GM23338 (cell line): ENCODE measurements around the gene UBE2V1.

ENCODE experiments used
- CREB1 ChIP-seq: fragments of 250-450 bp; sonication (Bioruptor Pico); IDR thresholded peaks from 2 replicates; pipeline ENCODE4 v1.5.0; 2020; ENCODE audit warnings: low read depth, mild to moderate bottlenecking, moderate library complexity
- EZH2 ChIP-seq: fragments of 200-600 bp; sonication (generic); IDR thresholded peaks from one replicate; pipeline ENCODE4 v1.8.0; 2017; ENCODE audit warnings: antibody characterized with exemption, mild to moderate bottlenecking, low read depth; ENCODE audit not compliant: unreplicated experiment
- EZH2phosphoT487 ChIP-seq: fragments of 200-600 bp; sonication (generic); IDR thresholded peaks from one replicate; pipeline ENCODE4 v1.8.1; 2018; ENCODE audit warnings: antibody characterized with exemption; ENCODE audit not compliant: unreplicated experiment
- POLR2AphosphoS5 ChIP-seq: IDR thresholded peaks from 2 replicates; pipeline ENCODE4 v1.6.1; 2016; ENCODE audit warnings: antibody characterized with exemption, low read depth
- TF ChIP-seq, protein P1 (sequence below): IDR thresholded peaks from 2 replicates; pipeline ENCODE4 v1.6.1; 2016; ENCODE audit warnings: antibody characterized with exemption
- TF ChIP-seq, protein P2 (sequence below), 2 experiments: fragments of 200-600 bp in 1 of 2; sonication (generic) in 1 of 2; conservative IDR thresholded peaks; 2 replicates each; pipeline versions ENCODE4 v1.5.1 to v1.6.1; 2016 to 2017; ENCODE audit warnings: antibody characterized with exemption in 2 of 2, low read depth in 2 of 2, mild to moderate bottlenecking in 2 of 2, moderate library complexity in 1 of 2
- TF ChIP-seq, protein P3 (sequence below): IDR thresholded peaks from one replicate; pipeline ENCODE4 v1.6.1; 2018; ENCODE audit warnings: antibody characterized with exemption; ENCODE audit not compliant: unreplicated experiment

DNA sequence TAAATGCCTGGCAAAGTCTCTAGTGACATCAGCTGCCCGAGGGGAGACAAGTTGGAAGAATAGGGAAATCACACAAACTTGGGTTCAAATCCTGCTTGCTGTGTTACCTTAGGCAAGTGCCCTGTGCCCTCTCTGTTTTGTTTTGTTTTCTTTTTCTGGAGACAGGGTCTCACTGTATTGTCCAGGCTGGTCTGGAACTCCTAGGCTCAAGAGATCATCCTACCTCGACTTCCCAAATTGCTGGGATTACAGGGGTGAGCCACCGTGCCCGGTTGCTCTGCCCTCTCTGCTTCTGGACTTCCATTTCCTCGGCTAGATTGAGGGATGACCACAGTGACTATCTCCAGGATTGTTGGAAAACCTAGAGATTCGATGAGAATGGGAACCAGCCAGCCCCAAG is 74.8 kb downstream of the UBE2V1 start:
- TF ChIP-seq, protein P1, sequence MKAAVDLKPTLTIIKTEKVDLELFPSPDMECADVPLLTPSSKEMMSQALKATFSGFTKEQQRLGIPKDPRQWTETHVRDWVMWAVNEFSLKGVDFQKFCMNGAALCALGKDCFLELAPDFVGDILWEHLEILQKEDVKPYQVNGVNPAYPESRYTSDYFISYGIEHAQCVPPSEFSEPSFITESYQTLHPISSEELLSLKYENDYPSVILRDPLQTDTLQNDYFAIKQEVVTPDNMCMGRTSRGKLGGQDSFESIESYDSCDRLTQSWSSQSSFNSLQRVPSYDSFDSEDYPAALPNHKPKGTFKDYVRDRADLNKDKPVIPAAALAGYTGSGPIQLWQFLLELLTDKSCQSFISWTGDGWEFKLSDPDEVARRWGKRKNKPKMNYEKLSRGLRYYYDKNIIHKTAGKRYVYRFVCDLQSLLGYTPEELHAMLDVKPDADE: no peak
- TF ChIP-seq, protein P2, sequence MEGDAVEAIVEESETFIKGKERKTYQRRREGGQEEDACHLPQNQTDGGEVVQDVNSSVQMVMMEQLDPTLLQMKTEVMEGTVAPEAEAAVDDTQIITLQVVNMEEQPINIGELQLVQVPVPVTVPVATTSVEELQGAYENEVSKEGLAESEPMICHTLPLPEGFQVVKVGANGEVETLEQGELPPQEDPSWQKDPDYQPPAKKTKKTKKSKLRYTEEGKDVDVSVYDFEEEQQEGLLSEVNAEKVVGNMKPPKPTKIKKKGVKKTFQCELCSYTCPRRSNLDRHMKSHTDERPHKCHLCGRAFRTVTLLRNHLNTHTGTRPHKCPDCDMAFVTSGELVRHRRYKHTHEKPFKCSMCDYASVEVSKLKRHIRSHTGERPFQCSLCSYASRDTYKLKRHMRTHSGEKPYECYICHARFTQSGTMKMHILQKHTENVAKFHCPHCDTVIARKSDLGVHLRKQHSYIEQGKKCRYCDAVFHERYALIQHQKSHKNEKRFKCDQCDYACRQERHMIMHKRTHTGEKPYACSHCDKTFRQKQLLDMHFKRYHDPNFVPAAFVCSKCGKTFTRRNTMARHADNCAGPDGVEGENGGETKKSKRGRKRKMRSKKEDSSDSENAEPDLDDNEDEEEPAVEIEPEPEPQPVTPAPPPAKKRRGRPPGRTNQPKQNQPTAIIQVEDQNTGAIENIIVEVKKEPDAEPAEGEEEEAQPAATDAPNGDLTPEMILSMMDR (conservative IDR thresholded peaks at IDR 0.05; ENCODE audit: low read depth in 2 of 2): no peak
- no peak for TF ChIP-seq EZH2
- no peak for TF ChIP-seq CREB1
- TF ChIP-seq POLR2AphosphoS5: no peak
- TF ChIP-seq, protein P3, sequence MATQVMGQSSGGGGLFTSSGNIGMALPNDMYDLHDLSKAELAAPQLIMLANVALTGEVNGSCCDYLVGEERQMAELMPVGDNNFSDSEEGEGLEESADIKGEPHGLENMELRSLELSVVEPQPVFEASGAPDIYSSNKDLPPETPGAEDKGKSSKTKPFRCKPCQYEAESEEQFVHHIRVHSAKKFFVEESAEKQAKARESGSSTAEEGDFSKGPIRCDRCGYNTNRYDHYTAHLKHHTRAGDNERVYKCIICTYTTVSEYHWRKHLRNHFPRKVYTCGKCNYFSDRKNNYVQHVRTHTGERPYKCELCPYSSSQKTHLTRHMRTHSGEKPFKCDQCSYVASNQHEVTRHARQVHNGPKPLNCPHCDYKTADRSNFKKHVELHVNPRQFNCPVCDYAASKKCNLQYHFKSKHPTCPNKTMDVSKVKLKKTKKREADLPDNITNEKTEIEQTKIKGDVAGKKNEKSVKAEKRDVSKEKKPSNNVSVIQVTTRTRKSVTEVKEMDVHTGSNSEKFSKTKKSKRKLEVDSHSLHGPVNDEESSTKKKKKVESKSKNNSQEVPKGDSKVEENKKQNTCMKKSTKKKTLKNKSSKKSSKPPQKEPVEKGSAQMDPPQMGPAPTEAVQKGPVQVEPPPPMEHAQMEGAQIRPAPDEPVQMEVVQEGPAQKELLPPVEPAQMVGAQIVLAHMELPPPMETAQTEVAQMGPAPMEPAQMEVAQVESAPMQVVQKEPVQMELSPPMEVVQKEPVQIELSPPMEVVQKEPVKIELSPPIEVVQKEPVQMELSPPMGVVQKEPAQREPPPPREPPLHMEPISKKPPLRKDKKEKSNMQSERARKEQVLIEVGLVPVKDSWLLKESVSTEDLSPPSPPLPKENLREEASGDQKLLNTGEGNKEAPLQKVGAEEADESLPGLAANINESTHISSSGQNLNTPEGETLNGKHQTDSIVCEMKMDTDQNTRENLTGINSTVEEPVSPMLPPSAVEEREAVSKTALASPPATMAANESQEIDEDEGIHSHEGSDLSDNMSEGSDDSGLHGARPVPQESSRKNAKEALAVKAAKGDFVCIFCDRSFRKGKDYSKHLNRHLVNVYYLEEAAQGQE: no peak
- TF ChIP-seq EZH2phosphoT487: no peak
